Measurements from ENCODE around the gene KREMEN1. TPM values are rescaled to one million over a fixed set of nuclear protein-coding genes. Genes with fewer than 3 reads are reported as not detected.

KREMEN1 gene
- total and polyA plus RNA-seq, 2 experiments from 2014 or later: 1.8 to 3.8 TPM

GRCh38 chr22:29050457-29050856 lies 22.4 kb upstream of the KREMEN1 start:
- ATAC-seq (no peak), DNase-seq (ENCODE audit: low spot score) (no peak)
- H3K36me3 ChIP-seq (ENCODE audit: insufficient read depth): peaks cover 14% of the 10 kb centered on the region; the same call in 1 of the 2 replicates
- H3K9me2 ChIP-seq (ENCODE audit: insufficient read depth): no peaks in the 10 kb centered on the region
- no peak overlapping the region for H3K4me3 ChIP-seq
- no peak overlapping the region for H3K27ac ChIP-seq (ENCODE audit: low read depth)
- no peaks in the 10 kb centered on the region for H3K27me3 ChIP-seq (ENCODE audit: insufficient read depth)
- no peaks in the 10 kb centered on the region for H4K20me1 ChIP-seq (replicated peaks; ENCODE audit: insufficient read depth)
- H3K9me3 Mint-ChIP-seq: no peaks in the 10 kb centered on the region
- no peak overlapping the region for H3K4me3 Mint-ChIP-seq
- no peak overlapping the region for H3K27ac Mint-ChIP-seq
- H3K79me2 ChIP-seq (replicated peaks; ENCODE audit: insufficient read depth): no peaks in the 10 kb centered on the region
- no peak overlapping the region for H2AFZ ChIP-seq
- peaks cover 27% of the 10 kb centered on the region for H3K4me1 ChIP-seq (ENCODE audit: insufficient read depth)
- H3K27me3 Mint-ChIP-seq (ENCODE audit: insufficient read depth, low read depth, poor library complexity): peaks cover 23% of the 10 kb centered on the region
- H3K4me1 Mint-ChIP-seq: peaks cover 29% of the 10 kb centered on the region
- no peak overlapping the region for H3K4me2 ChIP-seq
- H3K36me3 Mint-ChIP-seq (ENCODE audit: low read depth): peaks cover 43% of the 10 kb centered on the region
- peaks cover 8% of the 10 kb centered on the region; the same call in 1 of the 2 replicates for H3F3A ChIP-seq (replicated peaks; ENCODE audit: low read depth)
- TF ChIP-seq CREB1 (CRISPR knock-in tag; IDR thresholded peaks at IDR 0.05; ENCODE audit: low read depth) (no peak), ETS1 (IDR thresholded peaks at IDR 0.05) (no peak), ZNF462 (CRISPR knock-in tag; IDR thresholded peaks at IDR 0.05) (no peak), ZNF114 (CRISPR knock-in tag; IDR thresholded peaks at IDR 0.05) (no peak), POLR2AphosphoS5 (IDR thresholded peaks at IDR 0.05; ENCODE audit: low read depth) (no peak), EZH2 (IDR thresholded peaks at IDR 0.05; ENCODE audit: low read depth, unreplicated experiment) (no peak), EZH2phosphoT487 (IDR thresholded peaks at IDR 0.05; ENCODE audit: unreplicated experiment) (no peak), ZNF331 (CRISPR knock-in tag; IDR thresholded peaks at IDR 0.05; ENCODE audit: low read depth) (no peak), JUNB (IDR thresholded peaks at IDR 0.05; ENCODE audit: unreplicated experiment) (no peak), REST (IDR thresholded peaks at IDR 0.05; ENCODE audit: unreplicated experiment) (no peak), STAT1 (IDR thresholded peaks at IDR 0.05; ENCODE audit: unreplicated experiment) (no peak), CTCF (conservative IDR thresholded peaks at IDR 0.05; ENCODE audit: low read depth in 2 of 2) (no peak), NANOG (IDR thresholded peaks at IDR 0.05; ENCODE audit: borderline replicate concordance) (no peak)
